DMS153 treated with DMSO at 0.1 percent for 48 hours (cell line): ENCODE results near the gene ETF1.
"Not testable (repeated sequence)": the region's sequence is repeated elsewhere in the genome, so short reads cannot be mapped to it uniquely, and the experiment has no call there.

Experiments used
- DNase-seq: peaks from one replicate; lab custom pipeline; 2025; ENCODE audit not compliant: unreplicated experiment; lab: John Stamatoyannopoulos, UW

Gene ETF1

GRCh38 chr5:138491669-138492559, 51.1 kb downstream of the ETF1 start:
- peak; percentile 3 for DNase-seq

GRCh38 chr5:138491284-138491648, 51.8 kb downstream of the ETF1 start:
- DNase-seq = no peak

GRCh38 chr5:138490648-138491283, 52.3 kb downstream of the ETF1 start:
- DNase-seq = no peak

- no peak for DNase-seq
Observed at GRCh38 chr5:138489683-138490061, 53.4 kb downstream of the ETF1 start.

GRCh38 chr5:138488481-138488945, 54.5 kb downstream of the ETF1 start:
- DNase-seq = no peak

GRCh38 chr5:138482638-138483037, 60.4 kb downstream of the ETF1 start:
- DNase-seq = no peak

GRCh38 chr5:138476918-138477317, 66.1 kb downstream of the ETF1 start:
- DNase-seq = no peak

GRCh38 chr5:138473151-138473550, 69.9 kb downstream of the ETF1 start:
- DNase-seq = not testable (repeated sequence)

GRCh38 chr5:138472353-138472752, 70.7 kb downstream of the ETF1 start:
- no peak for DNase-seq

GRCh38 chr5:138471052-138471361, 72.0 kb downstream of the ETF1 start:
- no peak for DNase-seq

- no peak for DNase-seq
Observed at GRCh38 chr5:138470322-138471051, 72.5 kb downstream of the ETF1 start.

GRCh38 chr5:138469540-138470321, 73.3 kb downstream of the ETF1 start:
- DNase-seq = no peak

GRCh38 chr5:138468966-138469539, 74.0 kb downstream of the ETF1 start:
- no peak for DNase-seq

GRCh38 chr5:138468133-138468965, 74.7 kb downstream of the ETF1 start:
- DNase-seq = no peak

GRCh38 chr5:138467711-138468132, 75.3 kb downstream of the ETF1 start:
- DNase-seq = no peak

GRCh38 chr5:138466900-138467710, 75.9 kb downstream of the ETF1 start:
- no peak for DNase-seq

GRCh38 chr5:138466125-138466899, 76.7 kb downstream of the ETF1 start:
- no peak for DNase-seq
